Endothelial cell of umbilical vein (primary cell): ENCODE results near the gene SLC6A18. TPM values are rescaled to one million over a fixed set of nuclear protein-coding genes. Genes with fewer than 3 reads are reported as not detected.

Source experiments
- BruUV-seq: library from RNA; stranded (reverse); fragments of 400-500 nt; replicated peaks from 2 replicates; lab custom pipeline; 2021; lab: Mats Ljungman, UMichigan
- CTCF ChIA-PET: fragments of 300-600, 350-600 bp; sonication (Branson Sonifier 250); formaldehyde crosslinking; loops from one replicate; lab custom pipeline; 2021; ENCODE audit warnings: antibody characterized with exemption, inconsistent platforms; lab: Charles Lee
- POLR2A ChIA-PET: fragments of 300-600, 350-600 bp; sonication (Branson Sonifier 250); formaldehyde crosslinking; loops from one replicate; lab custom pipeline; 2021; ENCODE audit warnings: antibody characterized with exemption, inconsistent platforms; lab: Charles Lee
- DNase-seq: peaks from one replicate; pipeline ENCODE4 v3.0.0-alpha.2; 2011; ENCODE audit warnings: low read depth, low spot score
- FAIRE-seq: peaks from 2 replicates; lab custom pipeline; 2011; peaks lifted over from hg19 to GRCh38; lab: Jason Lieb, UNC
- H2AFZ ChIP-seq: 2 replicates; pipeline ENCODE4 v1.6.0; 2012; ENCODE audit warnings: low read depth, low read length, control low read depth, inconsistent platforms
- H3K27ac ChIP-seq: 2 replicates; pipeline ENCODE4 v1.5.1; 2011; ENCODE audit warnings: low read depth, mild to moderate bottlenecking, control low read depth, low read length, moderate library complexity; ENCODE audit not compliant: insufficient read depth
- H3K27me3 ChIP-seq, 2 experiments: 2 replicates each; pipeline versions ENCODE4 v1.6.0 to v1.6.1; 2011; ENCODE audit warnings: low read length in 2 of 2, mixed read lengths in 1 of 2; ENCODE audit not compliant: control insufficient read depth in 2 of 2, insufficient read depth in 2 of 2
- H3K36me3 ChIP-seq, 2 experiments: 2 replicates in 1 of 2; 3 replicates in 1 of 2; pipeline ENCODE4 v1.5.1; 2011; ENCODE audit warnings: low read length in 2 of 2, mild to moderate bottlenecking in 1 of 2, moderate library complexity in 1 of 2; ENCODE audit not compliant: control insufficient read depth in 2 of 2, insufficient read depth in 2 of 2; ENCODE audit errors: extremely low read depth in 1 of 2
- H3K4me1 ChIP-seq: 3 replicates; pipeline ENCODE4 v1.5.1; 2011; ENCODE audit warnings: mild to moderate bottlenecking, low read length; ENCODE audit not compliant: control insufficient read depth, insufficient read depth; ENCODE audit errors: extremely low read depth
- H3K4me2 ChIP-seq: 2 replicates; pipeline ENCODE4 v1.6.1; 2011; ENCODE audit warnings: low read length, control low read depth, mixed read lengths; ENCODE audit not compliant: insufficient read depth
- H3K4me3 ChIP-seq, 3 experiments: fragments of 200-600 bp in 1 of 3; sonication (generic), shearing (Covaris generic) in 1 of 3; replicated peaks in 1 of 3; 2 replicates each; pipeline ENCODE4 v1.5.1; 2011 to 2016; ENCODE audit warnings: control low read depth in 3 of 3, low read length in 3 of 3, mild to moderate bottlenecking in 2 of 3, inconsistent platforms in 1 of 3, low read depth in 1 of 3, moderate library complexity in 1 of 3; ENCODE audit not compliant: insufficient read depth in 1 of 3
- H3K79me2 ChIP-seq: 2 replicates; pipeline ENCODE4 v1.6.0; 2012; ENCODE audit warnings: low read length, inconsistent platforms; ENCODE audit not compliant: control insufficient read depth, insufficient read depth
- H3K9ac ChIP-seq: replicated peaks from 2 replicates; pipeline ENCODE3; 2011; ENCODE audit warnings: low read length, control low read depth; ENCODE audit not compliant: insufficient read depth; ENCODE audit errors: extremely low read depth
- H3K9me1 ChIP-seq: replicated peaks from 3 replicates; pipeline ENCODE4 v1.6.0; 2011; ENCODE audit warnings: mild to moderate bottlenecking, low read length; ENCODE audit not compliant: control insufficient read depth, insufficient read depth; ENCODE audit errors: extremely low read depth
- H3K9me3 ChIP-seq: replicated peaks from 2 replicates; pipeline ENCODE4 v1.5.1; 2012; ENCODE audit warnings: low read length, inconsistent platforms; ENCODE audit not compliant: control insufficient read depth, insufficient read depth
- H4K20me1 ChIP-seq: replicated peaks from 2 replicates; pipeline ENCODE3; 2011; ENCODE audit warnings: mild to moderate bottlenecking, low read length; ENCODE audit not compliant: control insufficient read depth, insufficient read depth; ENCODE audit errors: extremely low read depth
- CTCF ChIP-seq, 2 donors: IDR thresholded peaks; 1 replicate in 1 of 2; 2 replicates in 1 of 2; pipeline ENCODE4 v1.5.1; 2011; ENCODE audit warnings: low read length in 2 of 2, mild to moderate bottlenecking in 2 of 2, moderate library complexity in 2 of 2, control low read depth in 1 of 2, inconsistent platforms in 1 of 2, low read depth in 1 of 2; ENCODE audit not compliant: insufficient read depth in 1 of 2; ENCODE audit errors: extremely low read depth in 1 of 2
- EZH2 ChIP-seq: IDR thresholded peaks from 2 replicates; pipeline ENCODE4 v1.6.1; 2012; ENCODE audit warnings: borderline replicate concordance, low read depth, mild to moderate bottlenecking, moderate library complexity, low read length, inconsistent platforms; ENCODE audit not compliant: severe bottlenecking
- FOS ChIP-seq: IDR thresholded peaks from 2 replicates; pipeline ENCODE4 v1.6.1; 2011; ENCODE audit warnings: mild to moderate bottlenecking, low read length, moderate library complexity, borderline replicate concordance; ENCODE audit not compliant: insufficient read depth
- GATA2 ChIP-seq: IDR thresholded peaks from 2 replicates; pipeline ENCODE4 v1.7.0; 2011; ENCODE audit warnings: low read depth, mild to moderate bottlenecking, moderate library complexity, mixed read lengths, low read length; ENCODE audit not compliant: insufficient read length, insufficient read depth
- JUN ChIP-seq: IDR thresholded peaks from 2 replicates; pipeline ENCODE4 v1.6.1; 2011; ENCODE audit warnings: borderline replicate concordance, low read depth; ENCODE audit not compliant: insufficient read length, insufficient read depth
- MAX ChIP-seq: IDR thresholded peaks from 2 replicates; pipeline ENCODE4 v1.6.1; 2011; ENCODE audit not compliant: insufficient read depth, insufficient read length
- MYC ChIP-seq: IDR thresholded peaks from one replicate; pipeline ENCODE4 v1.6.1; 2011; ENCODE audit warnings: mild to moderate bottlenecking, low read depth, low read length
- POLR2A ChIP-seq: IDR thresholded peaks from 2 replicates; pipeline ENCODE4 v1.6.1; 2012; ENCODE audit warnings: low read depth, mild to moderate bottlenecking, control low read depth, low read length
- POLR2AphosphoS5 ChIP-seq: IDR thresholded peaks from 2 replicates; pipeline ENCODE4 v1.6.1; 2012; ENCODE audit warnings: low read depth, mild to moderate bottlenecking, control low read depth, low read length, moderate library complexity; ENCODE audit not compliant: insufficient read depth
- dilution Hi-C: fragments of 300-500 bp; cut with MboI; formaldehyde crosslinking; loops from one replicate; pipeline ENCODE4 v1.15.0; 2019; ENCODE audit warnings: low sequenced_read_pairs; ENCODE audit not compliant: extremely low pct_ligation_motif_present
- intact Hi-C: fragments of 100-400 bp; cut with micrococcal nuclease; formaldehyde crosslinking; loops from one replicate; pipeline ENCODE4 v1.10.0; 2022
- polyA plus RNA-seq, 4 experiments: library from polyadenylated mRNA; depleted of rRNA in 3 of 4; stranded (reverse) in 3 of 4; unstranded in 1 of 4; fragments of >200 nt; gene quantifications; 2 replicates each; pipeline versions ENCODE4 v1.2.1 to v1.2.3, GENCODE V29; 2011 to 2012; ENCODE audit warnings: missing spikeins in 1 of 4
- total RNA-seq: library from RNA; stranded (reverse); gene quantifications from 2 replicates; pipeline ENCODE4 v1.2.3, GENCODE V29; 2021

SLC6A18 gene
- total and polyA plus RNA-seq, 2 donors (not counting 3 experiments of a cell fraction or from before 2014, with no cell fraction given) = not detected

GRCh38 chr5:1181451-1182359 is 43.5 kb upstream of the SLC6A18 start:
- Histone ChIP-seq H3K4me2 (no peak overlapping the region), H2AFZ (no peak overlapping the region), H3K9me3 (no peaks in the 10 kb centered on the region), H3K9ac (no peak overlapping the region), H3K4me3 (no peak overlapping the region), H3K4me1 (no peaks in the 10 kb centered on the region), H3K9me1 (no peaks in the 10 kb centered on the region), H4K20me1 (no peaks in the 10 kb centered on the region), H3K27me3 (no peaks in the 10 kb centered on the region), H3K27ac (no peak overlapping the region), H3K79me2 (no peaks in the 10 kb centered on the region), H3K36me3 (no peaks in the 10 kb centered on the region)
- ChIA-PET CTCF (no interaction called here), POLR2A (no interaction called here)
- DNase-seq = no peak
- intact Hi-C loops = no loop called here
- dilution Hi-C loops = no loop called here
- TF ChIP-seq MAX = no peak
- no peak for TF ChIP-seq CTCF (IDR thresholded peaks at IDR 0.05; ENCODE audit: extremely low read depth in 1 of 2, insufficient read depth in 1 of 2, low read depth in 1 of 2, low read length in 2 of 2)
- no peak for TF ChIP-seq EZH2
- TF ChIP-seq POLR2A = no peak
- no peak for TF ChIP-seq POLR2AphosphoS5
- no peak for TF ChIP-seq GATA2
- no peak for TF ChIP-seq MYC
- no peak for TF ChIP-seq FOS
- no peak for TF ChIP-seq JUN
- FAIRE-seq = no peak
- no TSS peak for BruUV-seq
